ENCODE results near the gene SCUBE3. TPM values are rescaled to one million over a fixed set of nuclear protein-coding genes. Genes with fewer than 3 reads are reported as not detected.

The SCUBE3 gene
- total RNA-seq, 1 donor from 2014 or later, result 1.8 TPM

- no peak for DNase-seq (ENCODE audit: low read depth)
- Histone ChIP-seq H3K4me3 (ENCODE audit: low read depth, low read length) (peak overlapping the region; percentile 69), H3K27me3 (ENCODE audit: control insufficient read depth, insufficient read depth, low read length) (no peaks in the 10 kb centered on the region), H3K36me3 (ENCODE audit: control insufficient read depth, insufficient read depth, low read length) (no peaks in the 10 kb centered on the region)
- no peak for TF ChIP-seq CTCF (IDR thresholded peaks at IDR 0.05; ENCODE audit: insufficient read depth, low read length, poor library complexity, severe bottlenecking)
These were observed 47.1 kb downstream of the SCUBE3 start for GRCh38 chr6:35260591-35261570.

GRCh38 chr6:35262596-35262995, 48.8 kb downstream of the SCUBE3 start:
- Histone ChIP-seq H3K36me3 (ENCODE audit: control insufficient read depth, insufficient read depth, low read length) (no peaks in the 10 kb centered on the region), H3K4me3 (ENCODE audit: low read depth, low read length) (no peak overlapping the region), H3K27me3 (ENCODE audit: control insufficient read depth, insufficient read depth, low read length) (no peaks in the 10 kb centered on the region)
- no peak for TF ChIP-seq CTCF (IDR thresholded peaks at IDR 0.05; ENCODE audit: insufficient read depth, low read length, poor library complexity, severe bottlenecking)
- DNase-seq (ENCODE audit: low read depth), result no peak

- no peaks in the 10 kb centered on the region for H3K36me3 ChIP-seq (ENCODE audit: control insufficient read depth, insufficient read depth, low read length)
- TF ChIP-seq CTCF (IDR thresholded peaks at IDR 0.05; ENCODE audit: insufficient read depth, low read length, poor library complexity, severe bottlenecking), result no peak
- H3K27me3 ChIP-seq (ENCODE audit: control insufficient read depth, insufficient read depth, low read length), result no peaks in the 10 kb centered on the region
- no peak overlapping the region for H3K4me3 ChIP-seq (ENCODE audit: low read depth, low read length)
- DNase-seq (ENCODE audit: low read depth), result no peak
These were observed 51.0 kb downstream of the SCUBE3 start for GRCh38 chr6:35264550-35265274.

GRCh38 chr6:35265523-35265922, 51.8 kb downstream of the SCUBE3 start:
- no peaks in the 10 kb centered on the region for H3K27me3 ChIP-seq (ENCODE audit: control insufficient read depth, insufficient read depth, low read length)
- TF ChIP-seq CTCF (IDR thresholded peaks at IDR 0.05; ENCODE audit: insufficient read depth, low read length, poor library complexity, severe bottlenecking), result no peak
- no peak for DNase-seq (ENCODE audit: low read depth)
- H3K4me3 ChIP-seq (ENCODE audit: low read depth, low read length), result no peak overlapping the region
- H3K36me3 ChIP-seq (ENCODE audit: control insufficient read depth, insufficient read depth, low read length), result no peaks in the 10 kb centered on the region

GRCh38 chr6:35267446-35267845, 53.7 kb downstream of the SCUBE3 start:
- Histone ChIP-seq H3K4me3 (ENCODE audit: low read depth, low read length) (no peak overlapping the region), H3K36me3 (ENCODE audit: control insufficient read depth, insufficient read depth, low read length) (no peaks in the 10 kb centered on the region), H3K27me3 (ENCODE audit: control insufficient read depth, insufficient read depth, low read length) (no peaks in the 10 kb centered on the region)
- DNase-seq (ENCODE audit: low read depth), result no peak
- TF ChIP-seq CTCF (IDR thresholded peaks at IDR 0.05; ENCODE audit: insufficient read depth, low read length, poor library complexity, severe bottlenecking), result no peak
